Kasumi-1 (cell line): ENCODE data around the gene RETREG2.

ENCODE experiments used
- DNase-seq, 2 experiments: peaks; one replicate each; lab custom pipeline; 2025; lab: John Stamatoyannopoulos, UW

The RETREG2 gene

GRCh38 chr2:219169930-219170654 is 8.0 kb upstream of the RETREG2 start, which contains the start of gene SLC23A3:
Gene SLC23A3, minus strand, starts transcription at chr2:219170029. Its CDS starts 45 bp downstream, at chr2:219169984.
- DNase-seq = no peak

- peak; percentile 13 to 28 for DNase-seq
Observed at GRCh38 chr2:219171231-219171651, 6.8 kb upstream of the RETREG2 start.

- DNase-seq = no peak
Observed at GRCh38 chr2:219172231-219173154, 5.6 kb upstream of the RETREG2 start.

GRCh38 chr2:219173176-219173575 is 4.9 kb upstream of the RETREG2 start:
- DNase-seq = no peak

GRCh38 chr2:219174146-219174545 is 3.9 kb upstream of the RETREG2 start:
- DNase-seq = no peak

- no peak for DNase-seq
Observed at GRCh38 chr2:219174801-219175200, 3.3 kb upstream of the RETREG2 start.

- no peak for DNase-seq
Observed at GRCh38 chr2:219175486-219175885, 2.6 kb upstream of the RETREG2 start.

GRCh38 chr2:219175928-219176817 is 1.9 kb upstream of the RETREG2 start:
- DNase-seq = no peak

GRCh38 chr2:219176818-219177551 is 1.1 kb upstream of the RETREG2 start, which contains the start of gene CNPPD1:
Gene CNPPD1, minus strand, starts transcription at chr2:219176925. Its CDS starts 97 bp downstream, at chr2:219176828.
- DNase-seq = peak; percentile 36 to 59

- DNase-seq = no peak
Observed at GRCh38 chr2:219178377-219179175, 501 bp downstream of the RETREG2 start.

GRCh38 chr2:219179601-219180465 is 1.8 kb downstream of the RETREG2 start:
- DNase-seq = no peak

GRCh38 chr2:219180961-219181360 is 2.9 kb downstream of the RETREG2 start:
- DNase-seq = no peak

- no peak for DNase-seq
Observed at GRCh38 chr2:219181531-219181930, 3.5 kb downstream of the RETREG2 start.

- DNase-seq = peak; percentile 72 to 73
Observed at GRCh38 chr2:219182331-219183150, 4.5 kb downstream of the RETREG2 start.

- no peak for DNase-seq
Observed at GRCh38 chr2:219183151-219183772, 5.2 kb downstream of the RETREG2 start.

GRCh38 chr2:219184121-219184520 is 6.0 kb downstream of the RETREG2 start:
- no peak for DNase-seq

- DNase-seq = no peak
Observed at GRCh38 chr2:219186754-219187456, 8.8 kb downstream of the RETREG2 start.
